IMR-90 (cell line): Measurements from ENCODE around the gene NAGK.

Source experiments
- CEBPB ChIP-seq: IDR thresholded peaks from 2 replicates; pipeline ENCODE4 v1.6.1; 2012; ENCODE audit warnings: low read depth, low read length, improper control_type of control experiment
- CTCF ChIP-seq: conservative IDR thresholded peaks from 2 replicates; pipeline ENCODE4 v1.5.1; 2012; ENCODE audit warnings: mild to moderate bottlenecking, low read depth, low read length, improper control_type of control experiment
- FOS ChIP-seq: fragments of 150-350 bp; IDR thresholded peaks from 2 replicates; pipeline ENCODE4 v1.6.1; 2016; ENCODE audit warnings: low read depth, low read length
- MAFK ChIP-seq: IDR thresholded peaks from 2 replicates; pipeline ENCODE4 v1.6.1; 2012; ENCODE audit warnings: low read depth, low read length, improper control_type of control experiment
- MXI1 ChIP-seq: IDR thresholded peaks from 2 replicates; pipeline ENCODE4 v1.6.1; 2012; ENCODE audit warnings: low read depth, mild to moderate bottlenecking, low read length, moderate library complexity, borderline replicate concordance
- POLR2A ChIP-seq: IDR thresholded peaks from 2 replicates; pipeline ENCODE4 v1.6.1; 2012; ENCODE audit warnings: mild to moderate bottlenecking, low read depth, low read length
- RFX5 ChIP-seq: IDR thresholded peaks from 2 replicates; pipeline ENCODE4 v1.8.0; 2012; ENCODE audit warnings: low read depth, mild to moderate bottlenecking, low read length, moderate library complexity

DNA sequence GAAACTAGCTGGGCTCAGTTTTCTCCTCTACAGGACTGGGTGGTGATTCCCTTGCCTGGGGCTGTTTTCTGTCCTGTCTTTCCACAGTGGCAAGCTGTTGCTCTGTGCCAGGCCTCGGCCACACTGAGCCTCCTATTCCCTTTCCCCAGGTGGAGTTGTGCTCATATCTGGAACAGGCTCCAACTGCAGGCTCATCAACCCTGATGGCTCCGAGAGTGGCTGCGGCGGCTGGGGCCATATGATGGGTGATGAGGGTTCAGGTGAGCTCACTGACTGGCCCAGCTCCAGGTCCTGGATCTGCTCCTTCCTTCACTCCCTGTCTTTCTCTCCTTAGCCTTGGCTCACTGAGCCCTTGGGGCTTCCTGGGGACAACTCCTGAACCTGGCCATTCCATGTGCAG is 4.0 kb downstream of the NAGK start:
- TF ChIP-seq CTCF (no peak), POLR2A (no peak), CEBPB (no peak), RFX5 (no peak), MXI1 (no peak), MAFK (no peak), FOS (no peak)
